Liver (tissue), 9 donors: ENCODE measurements around the gene RTN4IP1. TPM values are rescaled to one million over a fixed set of nuclear protein-coding genes. Genes with fewer than 3 reads are reported as not detected.

Experiments
- DNase-seq: peaks from one replicate; pipeline ENCODE4 v3.0.0-alpha.2; 2017; ENCODE audit warnings: low spot score
- H3K27ac ChIP-seq, 2 donors: one replicate each; pipeline ENCODE4 v1.7.0; 2013; ENCODE audit warnings: inconsistent platforms in 2 of 2, low read length in 2 of 2, control low read depth in 1 of 2, low read depth in 1 of 2, mild to moderate bottlenecking in 1 of 2
- H3K27me3 ChIP-seq, 4 donors: one replicate each; pipeline versions ENCODE4 v1.6.1 to v1.7.0; 2013; ENCODE audit warnings: low read length in 3 of 4, inconsistent platforms in 1 of 4, mild to moderate bottlenecking in 1 of 4, moderate library complexity in 1 of 4; ENCODE audit not compliant: control insufficient read depth in 4 of 4, insufficient read depth in 4 of 4
- H3K36me3 ChIP-seq, 4 donors: one replicate each; pipeline versions ENCODE4 v1.6.1 to v1.7.0; 2013; ENCODE audit warnings: low read length in 3 of 4, mild to moderate bottlenecking in 3 of 4, low read depth in 1 of 4, moderate library complexity in 1 of 4; ENCODE audit not compliant: control insufficient read depth in 4 of 4, insufficient read depth in 3 of 4
- H3K4me1 ChIP-seq, 4 donors: one replicate each; pipeline versions ENCODE4 v1.6.1 to v1.7.0; 2013; ENCODE audit warnings: low read length in 3 of 4, mild to moderate bottlenecking in 3 of 4, moderate library complexity in 1 of 4; ENCODE audit not compliant: control insufficient read depth in 4 of 4, insufficient read depth in 4 of 4
- H3K4me3 ChIP-seq, 3 donors: one replicate each; pipeline versions ENCODE4 v1.6.1 to v1.7.0; 2013; ENCODE audit warnings: low read length in 3 of 3, control low read depth in 1 of 3, low read depth in 1 of 3, mild to moderate bottlenecking in 1 of 3
- H3K9ac ChIP-seq, 2 donors: one replicate each; pipeline ENCODE4 v1.7.0; 2013; ENCODE audit warnings: low read length in 2 of 2, mild to moderate bottlenecking in 2 of 2, moderate library complexity in 2 of 2, control low read depth in 1 of 2, low read depth in 1 of 2
- H3K9me3 ChIP-seq, 4 donors: one replicate each; pipeline versions ENCODE4 v1.6.1 to v1.7.0; 2013; ENCODE audit warnings: low read length in 3 of 4; ENCODE audit not compliant: control insufficient read depth in 4 of 4
- EGR1 ChIP-seq, 2 donors: IDR thresholded peaks; 2 replicates each; pipeline ENCODE4 v1.6.1; 2016 to 2018; ENCODE audit warnings: antibody characterized with exemption in 2 of 2, low read depth in 2 of 2
- FOXA1 ChIP-seq: IDR thresholded peaks from 2 replicates; pipeline ENCODE4 v1.6.1; 2016; ENCODE audit warnings: antibody characterized with exemption
- FOXA2 ChIP-seq: IDR thresholded peaks from 2 replicates; pipeline ENCODE4 v1.6.1; 2016; ENCODE audit warnings: antibody characterized with exemption
- GABPA ChIP-seq, 2 donors: IDR thresholded peaks in 1 of 2; conservative IDR thresholded peaks in 1 of 2; 2 replicates each; pipeline ENCODE4 v1.6.1; 2016; ENCODE audit warnings: antibody characterized with exemption in 2 of 2, mild to moderate bottlenecking in 1 of 2, moderate library complexity in 1 of 2
- HNF4A ChIP-seq, 2 donors: conservative IDR thresholded peaks; 2 replicates each; pipeline ENCODE4 v1.6.1; 2016; ENCODE audit warnings: antibody characterized with exemption in 2 of 2, mild to moderate bottlenecking in 2 of 2
- HNF4G ChIP-seq: IDR thresholded peaks from 2 replicates; pipeline ENCODE4 v1.6.1; 2016; ENCODE audit warnings: antibody characterized with exemption
- JUND ChIP-seq, 2 donors: IDR thresholded peaks; 2 replicates each; pipeline ENCODE4 v1.6.1; 2016; ENCODE audit warnings: antibody characterized with exemption in 2 of 2
- NR2F2 ChIP-seq: IDR thresholded peaks from 2 replicates; pipeline ENCODE4 v1.6.1; 2016; ENCODE audit warnings: antibody characterized with exemption
- SP1 ChIP-seq: IDR thresholded peaks from 2 replicates; pipeline ENCODE4 v1.6.1; 2018; ENCODE audit warnings: antibody characterized with exemption, mild to moderate bottlenecking
- TAF1 ChIP-seq: conservative IDR thresholded peaks from 2 replicates; pipeline ENCODE4 v1.6.1; 2016; ENCODE audit warnings: antibody characterized with exemption, mild to moderate bottlenecking
- YY1 ChIP-seq: IDR thresholded peaks from 2 replicates; pipeline ENCODE4 v1.6.1; 2016; ENCODE audit warnings: antibody characterized with exemption, mild to moderate bottlenecking
- WGBS: extraction: QIAGEN DNeasy Blood & Tissue Kit; methylation state at CpG from one replicate; pipeline ENCODE4 v1.1.7; 2013; 5-methylcytosine and 5-hydroxymethylcytosine counted together
- polyA plus RNA-seq, 2 donors: library from polyadenylated mRNA; stranded (reverse) in 1 of 2; unstranded in 1 of 2; fragments of 200-250 nt in 1 of 2; fragments of >200 nt in 1 of 2; fragmentation: Nextera tagmentation in 1 of 2; extraction: Ambion mirVana in 1 of 2; gene quantifications; one replicate each; pipeline versions ENCODE4 v1.2.1 to v1.2.3, GENCODE V29; 2013 to 2015
- total RNA-seq, 2 donors: library from RNA; depleted of rRNA; stranded (reverse); fragments of >200 nt; gene quantifications; one replicate each; pipeline ENCODE4 v1.2.3, GENCODE V29; 2014
- TF ChIP-seq, protein P1 (sequence below): fragments of 150-350 bp; IDR thresholded peaks from 2 replicates; pipeline ENCODE4 v1.5.1; 2017; ENCODE audit warnings: improper control_type of control experiment, low read depth, low read length; ENCODE audit not compliant: missing input control
- TF ChIP-seq, protein P2 (sequence below): IDR thresholded peaks from 2 replicates; pipeline ENCODE4 v1.6.1; 2016; ENCODE audit warnings: antibody characterized with exemption
- TF ChIP-seq, protein P3 (sequence below): IDR thresholded peaks from 2 replicates; pipeline ENCODE4 v1.6.1; 2016; ENCODE audit warnings: antibody characterized with exemption
- TF ChIP-seq, protein P4 (sequence below): IDR thresholded peaks from 2 replicates; pipeline ENCODE4 v1.6.1; 2016; ENCODE audit warnings: antibody characterized with exemption, mild to moderate bottlenecking
- donor health status: healthy.
- donor health status: healthy.
- donor health status: healthy.
- donor health status: healthy.
- donor health status: healthy.

RTN4IP1 gene
- total and polyA plus RNA-seq, 4 donors: 3.7 to 6.9 (median 4.6) TPM

DNA sequence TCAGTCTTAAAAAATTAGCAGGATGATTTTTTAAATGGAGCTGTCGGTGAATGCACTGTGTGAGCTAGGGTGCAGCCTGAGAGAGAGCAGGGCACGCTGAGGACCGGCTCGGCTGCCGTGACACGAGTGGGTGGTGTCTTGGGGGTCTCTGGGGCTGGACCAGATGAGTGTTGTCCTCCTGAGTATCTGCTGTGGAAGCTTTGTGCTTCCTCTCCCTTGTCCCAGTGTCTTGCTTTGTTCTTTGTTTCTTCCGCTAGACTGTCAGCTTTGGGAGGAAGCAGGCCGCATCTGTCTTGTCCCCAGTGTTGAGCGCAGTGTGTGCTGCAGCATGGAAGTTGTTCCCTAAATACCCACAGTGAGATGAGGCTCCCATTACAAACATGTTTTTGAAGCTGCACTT, 89.4 kb downstream of the RTN4IP1 start:
- TF ChIP-seq, protein P1, sequence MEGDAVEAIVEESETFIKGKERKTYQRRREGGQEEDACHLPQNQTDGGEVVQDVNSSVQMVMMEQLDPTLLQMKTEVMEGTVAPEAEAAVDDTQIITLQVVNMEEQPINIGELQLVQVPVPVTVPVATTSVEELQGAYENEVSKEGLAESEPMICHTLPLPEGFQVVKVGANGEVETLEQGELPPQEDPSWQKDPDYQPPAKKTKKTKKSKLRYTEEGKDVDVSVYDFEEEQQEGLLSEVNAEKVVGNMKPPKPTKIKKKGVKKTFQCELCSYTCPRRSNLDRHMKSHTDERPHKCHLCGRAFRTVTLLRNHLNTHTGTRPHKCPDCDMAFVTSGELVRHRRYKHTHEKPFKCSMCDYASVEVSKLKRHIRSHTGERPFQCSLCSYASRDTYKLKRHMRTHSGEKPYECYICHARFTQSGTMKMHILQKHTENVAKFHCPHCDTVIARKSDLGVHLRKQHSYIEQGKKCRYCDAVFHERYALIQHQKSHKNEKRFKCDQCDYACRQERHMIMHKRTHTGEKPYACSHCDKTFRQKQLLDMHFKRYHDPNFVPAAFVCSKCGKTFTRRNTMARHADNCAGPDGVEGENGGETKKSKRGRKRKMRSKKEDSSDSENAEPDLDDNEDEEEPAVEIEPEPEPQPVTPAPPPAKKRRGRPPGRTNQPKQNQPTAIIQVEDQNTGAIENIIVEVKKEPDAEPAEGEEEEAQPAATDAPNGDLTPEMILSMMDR: no peak
- TF ChIP-seq JUND (IDR thresholded peaks at IDR 0.05) (no peak), TAF1 (no peak), FOXA1 (no peak), GABPA (IDR thresholded peaks at IDR 0.05 in 1 of 2, conservative IDR thresholded peaks at IDR 0.05 in 1 of 2) (no peak), HNF4G (no peak)
- TF ChIP-seq, protein P2, sequence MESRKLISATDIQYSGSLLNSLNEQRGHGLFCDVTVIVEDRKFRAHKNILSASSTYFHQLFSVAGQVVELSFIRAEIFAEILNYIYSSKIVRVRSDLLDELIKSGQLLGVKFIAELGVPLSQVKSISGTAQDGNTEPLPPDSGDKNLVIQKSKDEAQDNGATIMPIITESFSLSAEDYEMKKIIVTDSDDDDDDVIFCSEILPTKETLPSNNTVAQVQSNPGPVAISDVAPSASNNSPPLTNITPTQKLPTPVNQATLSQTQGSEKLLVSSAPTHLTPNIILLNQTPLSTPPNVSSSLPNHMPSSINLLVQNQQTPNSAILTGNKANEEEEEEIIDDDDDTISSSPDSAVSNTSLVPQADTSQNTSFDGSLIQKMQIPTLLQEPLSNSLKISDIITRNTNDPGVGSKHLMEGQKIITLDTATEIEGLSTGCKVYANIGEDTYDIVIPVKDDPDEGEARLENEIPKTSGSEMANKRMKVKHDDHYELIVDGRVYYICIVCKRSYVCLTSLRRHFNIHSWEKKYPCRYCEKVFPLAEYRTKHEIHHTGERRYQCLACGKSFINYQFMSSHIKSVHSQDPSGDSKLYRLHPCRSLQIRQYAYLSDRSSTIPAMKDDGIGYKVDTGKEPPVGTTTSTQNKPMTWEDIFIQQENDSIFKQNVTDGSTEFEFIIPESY: no peak
- TF ChIP-seq, protein P3, sequence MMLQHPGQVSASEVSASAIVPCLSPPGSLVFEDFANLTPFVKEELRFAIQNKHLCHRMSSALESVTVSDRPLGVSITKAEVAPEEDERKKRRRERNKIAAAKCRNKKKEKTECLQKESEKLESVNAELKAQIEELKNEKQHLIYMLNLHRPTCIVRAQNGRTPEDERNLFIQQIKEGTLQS: no peak
- H3K4me3 ChIP-seq: no peak overlapping the region
- no peak overlapping the region for H3K9ac ChIP-seq
- no peak overlapping the region for H3K27ac ChIP-seq
- H3K36me3 ChIP-seq: peaks cover 0 to 16% (median 6%) of the 10 kb centered on the region in 4 donors
- H3K27me3 ChIP-seq: no peaks in the 10 kb centered on the region
- peaks cover 0 to 12% (median 4%) of the 10 kb centered on the region in 4 donors for H3K4me1 ChIP-seq
- no peak for DNase-seq
- H3K9me3 ChIP-seq: no peaks in the 10 kb centered on the region
- WGBS: 84% methylated on average over 9 of the region's 9 CpGs

DNA sequence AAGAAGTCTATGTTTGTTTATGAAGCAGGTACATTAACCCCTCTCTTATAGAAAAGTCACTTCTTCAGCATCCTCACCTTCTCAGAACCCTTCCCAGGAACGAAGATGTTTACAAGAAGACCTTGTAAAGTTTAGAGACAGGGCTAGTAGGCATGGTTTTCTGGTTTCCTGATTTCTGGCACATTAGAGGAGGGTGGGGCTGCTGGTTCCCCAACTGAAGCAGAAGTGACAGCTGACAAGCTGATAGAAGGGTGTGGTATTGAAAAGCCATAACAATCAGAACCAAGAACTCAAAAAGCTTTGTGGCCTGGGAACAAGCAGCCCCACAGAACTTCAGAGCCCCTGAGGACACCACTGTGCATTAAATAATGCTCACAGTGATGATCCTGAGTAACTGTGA, 91.2 kb downstream of the RTN4IP1 start:
- H3K4me1 ChIP-seq: peaks cover 0 to 12% (median 4%) of the 10 kb centered on the region in 4 donors
- no peak overlapping the region for H3K9ac ChIP-seq
- no peak overlapping the region for H3K4me3 ChIP-seq
- no peaks in the 10 kb centered on the region for H3K27me3 ChIP-seq
- H3K9me3 ChIP-seq: no peaks in the 10 kb centered on the region
- H3K36me3 ChIP-seq: peaks cover 0 to 18% (median 5%) of the 10 kb centered on the region in 4 donors
- TF ChIP-seq, protein P2: no peak
- no peak for TF ChIP-seq TAF1
- TF ChIP-seq YY1: no peak
- no peak for TF ChIP-seq EGR1 (IDR thresholded peaks at IDR 0.05; ENCODE audit: low read depth in 2 of 2)
- TF ChIP-seq, protein P1: no peak
- no peak for TF ChIP-seq SP1
- TF ChIP-seq GABPA (IDR thresholded peaks at IDR 0.05 in 1 of 2, conservative IDR thresholded peaks at IDR 0.05 in 1 of 2): no peak
- TF ChIP-seq, protein P4, sequence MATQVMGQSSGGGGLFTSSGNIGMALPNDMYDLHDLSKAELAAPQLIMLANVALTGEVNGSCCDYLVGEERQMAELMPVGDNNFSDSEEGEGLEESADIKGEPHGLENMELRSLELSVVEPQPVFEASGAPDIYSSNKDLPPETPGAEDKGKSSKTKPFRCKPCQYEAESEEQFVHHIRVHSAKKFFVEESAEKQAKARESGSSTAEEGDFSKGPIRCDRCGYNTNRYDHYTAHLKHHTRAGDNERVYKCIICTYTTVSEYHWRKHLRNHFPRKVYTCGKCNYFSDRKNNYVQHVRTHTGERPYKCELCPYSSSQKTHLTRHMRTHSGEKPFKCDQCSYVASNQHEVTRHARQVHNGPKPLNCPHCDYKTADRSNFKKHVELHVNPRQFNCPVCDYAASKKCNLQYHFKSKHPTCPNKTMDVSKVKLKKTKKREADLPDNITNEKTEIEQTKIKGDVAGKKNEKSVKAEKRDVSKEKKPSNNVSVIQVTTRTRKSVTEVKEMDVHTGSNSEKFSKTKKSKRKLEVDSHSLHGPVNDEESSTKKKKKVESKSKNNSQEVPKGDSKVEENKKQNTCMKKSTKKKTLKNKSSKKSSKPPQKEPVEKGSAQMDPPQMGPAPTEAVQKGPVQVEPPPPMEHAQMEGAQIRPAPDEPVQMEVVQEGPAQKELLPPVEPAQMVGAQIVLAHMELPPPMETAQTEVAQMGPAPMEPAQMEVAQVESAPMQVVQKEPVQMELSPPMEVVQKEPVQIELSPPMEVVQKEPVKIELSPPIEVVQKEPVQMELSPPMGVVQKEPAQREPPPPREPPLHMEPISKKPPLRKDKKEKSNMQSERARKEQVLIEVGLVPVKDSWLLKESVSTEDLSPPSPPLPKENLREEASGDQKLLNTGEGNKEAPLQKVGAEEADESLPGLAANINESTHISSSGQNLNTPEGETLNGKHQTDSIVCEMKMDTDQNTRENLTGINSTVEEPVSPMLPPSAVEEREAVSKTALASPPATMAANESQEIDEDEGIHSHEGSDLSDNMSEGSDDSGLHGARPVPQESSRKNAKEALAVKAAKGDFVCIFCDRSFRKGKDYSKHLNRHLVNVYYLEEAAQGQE: no peak
- TF ChIP-seq JUND (IDR thresholded peaks at IDR 0.05): no peak
- no peak for TF ChIP-seq NR2F2
- TF ChIP-seq HNF4A (conservative IDR thresholded peaks at IDR 0.05): no peak
- no peak for TF ChIP-seq FOXA2
- no peak for TF ChIP-seq FOXA1
- TF ChIP-seq, protein P3: no peak
- H3K27ac ChIP-seq: no peak overlapping the region
- no peak for DNase-seq
- 74% methylated on average over 1 of the region's 1 CpG for WGBS
